ENCODE data around the gene HLA-DOA. TPM values are rescaled to one million over a fixed set of nuclear protein-coding genes. Genes with fewer than 3 reads are reported as not detected.

Gene HLA-DOA
- total and polyA plus RNA-seq, 2 of the 8 experiments (the other 6 are each of a cell fraction or from before 2014, with no cell fraction given) = 23.7 to 89.0 TPM

- TF ChIP-seq, protein P1, sequence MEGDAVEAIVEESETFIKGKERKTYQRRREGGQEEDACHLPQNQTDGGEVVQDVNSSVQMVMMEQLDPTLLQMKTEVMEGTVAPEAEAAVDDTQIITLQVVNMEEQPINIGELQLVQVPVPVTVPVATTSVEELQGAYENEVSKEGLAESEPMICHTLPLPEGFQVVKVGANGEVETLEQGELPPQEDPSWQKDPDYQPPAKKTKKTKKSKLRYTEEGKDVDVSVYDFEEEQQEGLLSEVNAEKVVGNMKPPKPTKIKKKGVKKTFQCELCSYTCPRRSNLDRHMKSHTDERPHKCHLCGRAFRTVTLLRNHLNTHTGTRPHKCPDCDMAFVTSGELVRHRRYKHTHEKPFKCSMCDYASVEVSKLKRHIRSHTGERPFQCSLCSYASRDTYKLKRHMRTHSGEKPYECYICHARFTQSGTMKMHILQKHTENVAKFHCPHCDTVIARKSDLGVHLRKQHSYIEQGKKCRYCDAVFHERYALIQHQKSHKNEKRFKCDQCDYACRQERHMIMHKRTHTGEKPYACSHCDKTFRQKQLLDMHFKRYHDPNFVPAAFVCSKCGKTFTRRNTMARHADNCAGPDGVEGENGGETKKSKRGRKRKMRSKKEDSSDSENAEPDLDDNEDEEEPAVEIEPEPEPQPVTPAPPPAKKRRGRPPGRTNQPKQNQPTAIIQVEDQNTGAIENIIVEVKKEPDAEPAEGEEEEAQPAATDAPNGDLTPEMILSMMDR (IDR thresholded peaks at IDR 0.05; ENCODE audit: control extremely low read depth in 1 of 3, insufficient read depth in 1 of 3, low read depth in 1 of 3, low read length in 3 of 3) = no peak
Observed at GRCh38 chr6:32974541-32975308, 34.7 kb downstream of the HLA-DOA start (continued).

Measured in H1 (cell line).